ENCODE data around the gene FAR1.

The FAR1 gene

GRCh38 chr11:13669544-13670488, 1.3 kb downstream of the FAR1 start:
- TF ChIP-seq CTCF (conservative IDR thresholded peaks at IDR 0.05; ENCODE audit: control insufficient read depth, insufficient read depth, low read depth, low read length), result no peak
- H3K4me3 ChIP-seq (ENCODE audit: control insufficient read depth, low read depth, low read length), result peak overlapping the region; percentile 86
- no peak for DNase-seq (ENCODE audit: low read depth)

- no peak overlapping the region for H3K4me3 ChIP-seq (ENCODE audit: control insufficient read depth, low read depth, low read length)
- TF ChIP-seq CTCF (conservative IDR thresholded peaks at IDR 0.05; ENCODE audit: control insufficient read depth, insufficient read depth, low read depth, low read length), result no peak
- no peak for DNase-seq (ENCODE audit: low read depth)
Measured at GRCh38 chr11:13672576-13673210, 4.2 kb downstream of the FAR1 start.

- H3K4me3 ChIP-seq (ENCODE audit: control insufficient read depth, low read depth, low read length), result no peak overlapping the region
- peak; percentile 34 for DNase-seq (ENCODE audit: low read depth)
- no peak for TF ChIP-seq CTCF (conservative IDR thresholded peaks at IDR 0.05; ENCODE audit: control insufficient read depth, insufficient read depth, low read depth, low read length)
Measured at GRCh38 chr11:13674799-13675509, 6.5 kb downstream of the FAR1 start.

- no peak overlapping the region for H3K4me3 ChIP-seq (ENCODE audit: control insufficient read depth, low read depth, low read length)
- TF ChIP-seq CTCF (conservative IDR thresholded peaks at IDR 0.05; ENCODE audit: control insufficient read depth, insufficient read depth, low read depth, low read length), result no peak
- DNase-seq (ENCODE audit: low read depth), result no peak
Measured at GRCh38 chr11:13676576-13676975, 8.1 kb downstream of the FAR1 start.

- TF ChIP-seq CTCF (conservative IDR thresholded peaks at IDR 0.05; ENCODE audit: control insufficient read depth, insufficient read depth, low read depth, low read length), result no peak
- no peak for DNase-seq (ENCODE audit: low read depth)
- H3K4me3 ChIP-seq (ENCODE audit: control insufficient read depth, low read depth, low read length), result no peak overlapping the region
Measured at GRCh38 chr11:13679768-13680167, 11.3 kb downstream of the FAR1 start.

- TF ChIP-seq CTCF (conservative IDR thresholded peaks at IDR 0.05; ENCODE audit: control insufficient read depth, insufficient read depth, low read depth, low read length), result no peak
- DNase-seq (ENCODE audit: low read depth), result peak; percentile 31
- no peak overlapping the region for H3K4me3 ChIP-seq (ENCODE audit: control insufficient read depth, low read depth, low read length)
Measured at GRCh38 chr11:13680501-13681264, 12.2 kb downstream of the FAR1 start.

Measured in fibroblast of mammary gland (primary cell).